Measurements from ENCODE around the gene TUBA4B. TPM values are rescaled to one million over a fixed set of nuclear protein-coding genes. Genes with fewer than 3 reads are reported as not detected.

The TUBA4B gene
- total and polyA plus RNA-seq, 4 donors = 0.38 to 1.5 (median 0.39) TPM; not detected in 1

GRCh38 chr2:219289195-219289536 is 36.1 kb downstream of the TUBA4B start:
- peaks cover 52% of the 10 kb centered on the region for H3K36me3 ChIP-seq (ENCODE audit: control insufficient read depth, insufficient read depth, low read length)
- no peak overlapping the region for H3K4me3 ChIP-seq (ENCODE audit: low read depth, low read length)
- H3K27ac ChIP-seq (ENCODE audit: low read depth, low read length) = peak overlapping the region; percentile 94
- no peaks in the 10 kb centered on the region for H3K27me3 ChIP-seq (ENCODE audit: control insufficient read depth, insufficient read depth, low read length)
- no peak for DNase-seq (ENCODE audit: low read depth in 4 of 6, low spot score in 6 of 6)
- no peaks in the 10 kb centered on the region for H3K9me3 ChIP-seq (ENCODE audit: control insufficient read depth, insufficient read depth, low read length)
- peaks cover 59% of the 10 kb centered on the region for H3K4me1 ChIP-seq (ENCODE audit: control insufficient read depth, insufficient read depth, low read length)
- WGBS (ENCODE audit: insufficient coverage) = 60% methylated on average over 6 of the region's 6 CpGs

- peak in 3 of 6 donors; percentile 56 to 92 (median 57) for DNase-seq (ENCODE audit: low read depth in 4 of 6, low spot score in 6 of 6)
- Histone ChIP-seq H3K27ac (ENCODE audit: low read depth, low read length) (peak overlapping the region; percentile 94), H3K27me3 (ENCODE audit: control insufficient read depth, insufficient read depth, low read length) (no peaks in the 10 kb centered on the region), H3K4me3 (ENCODE audit: low read depth, low read length) (no peak overlapping the region), H3K9me3 (ENCODE audit: control insufficient read depth, insufficient read depth, low read length) (no peaks in the 10 kb centered on the region), H3K36me3 (ENCODE audit: control insufficient read depth, insufficient read depth, low read length) (peaks cover 51% of the 10 kb centered on the region), H3K4me1 (ENCODE audit: control insufficient read depth, insufficient read depth, low read length) (peaks cover 61% of the 10 kb centered on the region)
- WGBS (ENCODE audit: insufficient coverage) = 38% methylated on average over 10 of the region's 16 CpGs
These were observed 36.7 kb downstream of the TUBA4B start for GRCh38 chr2:219289537-219290361.

- H3K9me3 ChIP-seq (ENCODE audit: control insufficient read depth, insufficient read depth, low read length) = no peaks in the 10 kb centered on the region
- no peak for DNase-seq (ENCODE audit: low read depth in 4 of 6, low spot score in 6 of 6)
- H3K36me3 ChIP-seq (ENCODE audit: control insufficient read depth, insufficient read depth, low read length) = peaks cover 43% of the 10 kb centered on the region
- WGBS (ENCODE audit: insufficient coverage) = 88% methylated on average over 16 of the region's 16 CpGs
- H3K4me3 ChIP-seq (ENCODE audit: low read depth, low read length) = no peak overlapping the region
- peak overlapping the region; percentile 94 for H3K27ac ChIP-seq (ENCODE audit: low read depth, low read length)
- H3K4me1 ChIP-seq (ENCODE audit: control insufficient read depth, insufficient read depth, low read length) = peaks cover 57% of the 10 kb centered on the region
- no peaks in the 10 kb centered on the region for H3K27me3 ChIP-seq (ENCODE audit: control insufficient read depth, insufficient read depth, low read length)
These were observed 37.5 kb downstream of the TUBA4B start for GRCh38 chr2:219290381-219291171.

GRCh38 chr2:219291394-219291793 is 38.4 kb downstream of the TUBA4B start:
- WGBS (ENCODE audit: insufficient coverage) = 100% methylated on average over 1 of the region's 7 CpGs
- Histone ChIP-seq H3K9me3 (ENCODE audit: control insufficient read depth, insufficient read depth, low read length) (no peaks in the 10 kb centered on the region), H3K4me3 (ENCODE audit: low read depth, low read length) (no peak overlapping the region), H3K27ac (ENCODE audit: low read depth, low read length) (no peak overlapping the region), H3K36me3 (ENCODE audit: control insufficient read depth, insufficient read depth, low read length) (peaks cover 41% of the 10 kb centered on the region), H3K4me1 (ENCODE audit: control insufficient read depth, insufficient read depth, low read length) (peaks cover 50% of the 10 kb centered on the region), H3K27me3 (ENCODE audit: control insufficient read depth, insufficient read depth, low read length) (no peaks in the 10 kb centered on the region)
- no peak for DNase-seq (ENCODE audit: low read depth in 4 of 6, low spot score in 6 of 6)

- no peak for DNase-seq (ENCODE audit: low read depth in 4 of 6, low spot score in 6 of 6)
- H3K4me3 ChIP-seq (ENCODE audit: low read depth, low read length) = no peak overlapping the region
- WGBS (ENCODE audit: insufficient coverage) = 76% methylated on average over 3 of the region's 4 CpGs
These were observed 39.0 kb downstream of the TUBA4B start for GRCh38 chr2:219291910-219292490.

GRCh38 chr2:219292616-219293015 is 39.6 kb downstream of the TUBA4B start:
- WGBS (ENCODE audit: insufficient coverage) = 92% methylated on average over 4 of the region's 9 CpGs
- H3K9me3 ChIP-seq (ENCODE audit: control insufficient read depth, insufficient read depth, low read length) = no peaks in the 10 kb centered on the region
- no peak overlapping the region for H3K4me3 ChIP-seq (ENCODE audit: low read depth, low read length)
- no peaks in the 10 kb centered on the region for H3K27me3 ChIP-seq (ENCODE audit: control insufficient read depth, insufficient read depth, low read length)
- H3K27ac ChIP-seq (ENCODE audit: low read depth, low read length) = no peak overlapping the region
- peaks cover 39% of the 10 kb centered on the region for H3K4me1 ChIP-seq (ENCODE audit: control insufficient read depth, insufficient read depth, low read length)
- no peak for DNase-seq (ENCODE audit: low read depth in 4 of 6, low spot score in 6 of 6)
- H3K36me3 ChIP-seq (ENCODE audit: control insufficient read depth, insufficient read depth, low read length) = peaks cover 44% of the 10 kb centered on the region

More at GRCh38 chr2:219291910-219292490, 39.0 kb downstream of the TUBA4B start:
- no peaks in the 10 kb centered on the region for H3K9me3 ChIP-seq (ENCODE audit: control insufficient read depth, insufficient read depth, low read length)
- H3K27me3 ChIP-seq (ENCODE audit: control insufficient read depth, insufficient read depth, low read length) = no peaks in the 10 kb centered on the region
- no peak overlapping the region for H3K27ac ChIP-seq (ENCODE audit: low read depth, low read length)
- peaks cover 44% of the 10 kb centered on the region for H3K4me1 ChIP-seq (ENCODE audit: control insufficient read depth, insufficient read depth, low read length)
- H3K36me3 ChIP-seq (ENCODE audit: control insufficient read depth, insufficient read depth, low read length) = peaks cover 41% of the 10 kb centered on the region

- H3K27me3 ChIP-seq (ENCODE audit: control insufficient read depth, insufficient read depth, low read length) = no peaks in the 10 kb centered on the region
- peaks cover 40% of the 10 kb centered on the region for H3K4me1 ChIP-seq (ENCODE audit: control insufficient read depth, insufficient read depth, low read length)
- peaks cover 50% of the 10 kb centered on the region for H3K36me3 ChIP-seq (ENCODE audit: control insufficient read depth, insufficient read depth, low read length)
- peak overlapping the region; percentile 81 for H3K27ac ChIP-seq (ENCODE audit: low read depth, low read length)
- no peak for DNase-seq (ENCODE audit: low read depth in 4 of 6, low spot score in 6 of 6)
- no peaks in the 10 kb centered on the region for H3K9me3 ChIP-seq (ENCODE audit: control insufficient read depth, insufficient read depth, low read length)
- WGBS (ENCODE audit: insufficient coverage) = 92% methylated on average over 2 of the region's 5 CpGs
- H3K4me3 ChIP-seq (ENCODE audit: low read depth, low read length) = peak overlapping the region; percentile 56
These were observed 40.7 kb downstream of the TUBA4B start for GRCh38 chr2:219293736-219294231.

GRCh38 chr2:219294356-219295351 is 41.6 kb downstream of the TUBA4B start:
- WGBS (ENCODE audit: insufficient coverage) = 6% methylated on average over 67 of the region's 67 CpGs
- H3K27ac ChIP-seq (ENCODE audit: low read depth, low read length) = peak overlapping the region; percentile 81

More at GRCh38 chr2:219294356-219295351, 41.6 kb downstream of the TUBA4B start:
- H3K27me3 ChIP-seq (ENCODE audit: control insufficient read depth, insufficient read depth, low read length) = peaks cover 2% of the 10 kb centered on the region
- H3K36me3 ChIP-seq (ENCODE audit: control insufficient read depth, insufficient read depth, low read length) = peaks cover 51% of the 10 kb centered on the region
- H3K4me3 ChIP-seq (ENCODE audit: low read depth, low read length) = peak overlapping the region; percentile 56
- DNase-seq (ENCODE audit: low read depth in 4 of 6, low spot score in 6 of 6) = peak in 3 of 6 donors; percentile 67 to 91 (median 90)
- H3K9me3 ChIP-seq (ENCODE audit: control insufficient read depth, insufficient read depth, low read length) = no peaks in the 10 kb centered on the region
- peaks cover 34% of the 10 kb centered on the region for H3K4me1 ChIP-seq (ENCODE audit: control insufficient read depth, insufficient read depth, low read length)
